Testis (tissue), 3 donors: Measurements from ENCODE around the gene TDP2. TPM values are rescaled to one million over a fixed set of nuclear protein-coding genes. Genes with fewer than 3 reads are reported as not detected.

Experiments used
- DNase-seq: peaks from one replicate; pipeline ENCODE4 v3.0.0-alpha.2; 2019
- H3K27ac ChIP-seq, 2 donors: fragments of 200-600 bp; sonication (generic); one replicate each; pipeline ENCODE4 v1.5.1; 2019
- H3K27me3 ChIP-seq: fragments of 200-600 bp; sonication (generic); one replicate; pipeline ENCODE4 v1.5.1; 2019
- H3K36me3 ChIP-seq: fragments of 200-600 bp; sonication (generic); one replicate; pipeline ENCODE4 v1.5.1; 2017; ENCODE audit warnings: low read depth; ENCODE audit errors: missing control alignments
- H3K4me1 ChIP-seq: fragments of 200-600 bp; sonication (generic); one replicate; pipeline ENCODE4 v1.5.1; 2019
- H3K4me3 ChIP-seq, 2 donors: fragments of 200-600 bp; sonication (generic); one replicate each; pipeline ENCODE4 v1.5.1; 2017 to 2019
- H3K9me3 ChIP-seq: fragments of 200-600 bp; sonication (generic); one replicate; pipeline ENCODE4 v1.5.1; 2017
- CTCF ChIP-seq, 3 experiments: fragments of 450-650 bp in 2 of 3; fragments of 200-600 bp in 1 of 3; sonication (generic) in 1 of 3; IDR thresholded peaks; one replicate each; pipeline ENCODE4 v1.5.1; 2016 to 2019; ENCODE audit warnings: antibody characterized with exemption in 3 of 3, mild to moderate bottlenecking in 2 of 3, moderate library complexity in 1 of 3
- POLR2A ChIP-seq: fragments of 450-650 bp; IDR thresholded peaks from one replicate; pipeline ENCODE4 v1.6.1; 2017; ENCODE audit warnings: antibody characterized with exemption, mild to moderate bottlenecking, moderate library complexity
- WGBS, 2 donors: methylation state at CpG; one replicate each; pipeline ENCODE4 v1.1.5; 2018; 5-methylcytosine and 5-hydroxymethylcytosine counted together
- intact Hi-C: fragments of 100-400 bp; cut with DNase I; formaldehyde crosslinking; loops from one replicate; pipeline ENCODE4 v1.15.1; 2023; ENCODE audit warnings: low total_unique reads
- polyA plus RNA-seq: library from polyadenylated mRNA; stranded (reverse); fragments of 350-450 nt; fragmentation: Illumina TruSeq; extraction: RNeasy Lipid Tissue Mini Kit (QIAGEN cat#74804); gene quantifications from one replicate; pipeline ENCODE4 v1.2.3, GENCODE V29; 2014; ENCODE audit warnings: low read depth, low replicate concordance; ENCODE audit not compliant: insufficient read depth
- total RNA-seq, 2 donors: library from RNA; depleted of rRNA; stranded (reverse); fragments of >200 nt; gene quantifications; one replicate each; pipeline ENCODE4 v1.2.3, GENCODE V29; 2016

Gene TDP2
- total and polyA plus RNA-seq, 3 donors from 2014 or later, result 37.2 to 46.0 (median 37.4) TPM

- intact Hi-C loops, result no loop called here
- Histone ChIP-seq H3K9me3 (no peaks in the 10 kb centered on the region), H3K27ac (no peak overlapping the region), H3K4me3 (no peak overlapping the region), H3K36me3 (no peaks in the 10 kb centered on the region), H3K4me1 (no peaks in the 10 kb centered on the region), H3K27me3 (no peaks in the 10 kb centered on the region)
- TF ChIP-seq CTCF (IDR thresholded peaks at IDR 0.05) (no peak), POLR2A (no peak)
- no peak for DNase-seq
- WGBS, 2 donors, result 80 to 86% methylated on average over 3 of the region's 3 CpGs
Measured at GRCh38 chr6:24691550-24691949, 24.9 kb upstream of the TDP2 start.

- no peaks in the 10 kb centered on the region for H3K9me3 ChIP-seq
- no peak overlapping the region for H3K27ac ChIP-seq
- H3K36me3 ChIP-seq, result no peaks in the 10 kb centered on the region
- TF ChIP-seq POLR2A, result no peak
- no peak for TF ChIP-seq CTCF (IDR thresholded peaks at IDR 0.05)
- H3K4me1 ChIP-seq, result no peaks in the 10 kb centered on the region
- no peak overlapping the region for H3K4me3 ChIP-seq
- intact Hi-C loops, result no loop called here
- H3K27me3 ChIP-seq, result no peaks in the 10 kb centered on the region
- WGBS, 2 donors, result 79 to 97% methylated on average over 1 of the region's 1 CpG
- no peak for DNase-seq
Measured at GRCh38 chr6:24690593-24690992, 23.9 kb upstream of the TDP2 start.

DNA sequence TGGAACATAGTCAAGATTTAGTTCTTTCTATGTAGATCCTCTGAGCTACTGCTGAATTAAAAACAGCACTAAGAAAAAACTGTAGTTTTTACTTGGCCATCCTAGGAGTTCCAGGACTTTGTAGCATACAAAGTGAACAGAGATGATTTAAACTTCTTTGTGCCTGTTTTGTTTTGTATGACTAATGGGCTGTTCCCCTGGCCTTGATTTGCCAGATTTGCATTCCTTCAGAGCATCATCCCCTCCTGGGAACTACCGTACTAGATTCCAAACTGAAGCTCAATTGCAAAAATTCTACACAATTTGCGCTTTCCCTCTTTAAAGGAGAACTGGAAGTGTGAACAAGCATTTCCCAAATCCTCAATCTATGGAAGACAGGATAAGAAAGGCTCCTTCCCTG, 23.3 kb upstream of the TDP2 start:
- Histone ChIP-seq H3K27me3 (no peaks in the 10 kb centered on the region), H3K36me3 (no peaks in the 10 kb centered on the region), H3K9me3 (no peaks in the 10 kb centered on the region), H3K4me3 (no peak overlapping the region), H3K27ac (no peak overlapping the region), H3K4me1 (no peaks in the 10 kb centered on the region)
- no peak for TF ChIP-seq POLR2A
- TF ChIP-seq CTCF (IDR thresholded peaks at IDR 0.05), result no peak
- no peak for DNase-seq
- WGBS, 2 donors, result 83 to 87% methylated on average over 2 of the region's 2 CpGs
- intact Hi-C loops, result no loop called here

- H3K27me3 ChIP-seq, result no peaks in the 10 kb centered on the region
- DNase-seq, result no peak
- H3K4me3 ChIP-seq, result no peak overlapping the region
- H3K9me3 ChIP-seq, result no peaks in the 10 kb centered on the region
- TF ChIP-seq CTCF (IDR thresholded peaks at IDR 0.05) (no peak), POLR2A (no peak)
- no peak overlapping the region for H3K27ac ChIP-seq
- WGBS, 2 donors, result 95 to 97% methylated on average over 4 of the region's 4 CpGs
- intact Hi-C loops, result no loop called here
- H3K4me1 ChIP-seq, result no peaks in the 10 kb centered on the region
- H3K36me3 ChIP-seq, result no peaks in the 10 kb centered on the region
Measured at GRCh38 chr6:24686946-24687345, 20.2 kb upstream of the TDP2 start.

GRCh38 chr6:24686408-24686807, 19.7 kb upstream of the TDP2 start:
- Histone ChIP-seq H3K27ac (no peak overlapping the region), H3K27me3 (no peaks in the 10 kb centered on the region), H3K4me1 (no peaks in the 10 kb centered on the region), H3K36me3 (no peaks in the 10 kb centered on the region), H3K4me3 (no peak overlapping the region), H3K9me3 (no peaks in the 10 kb centered on the region)
- TF ChIP-seq CTCF (IDR thresholded peaks at IDR 0.05), result no peak
- TF ChIP-seq POLR2A, result no peak
- DNase-seq, result no peak
- WGBS, 2 donors, result 94 to 97% methylated on average over 1 of the region's 1 CpG
- intact Hi-C loops, result no loop called here
